ENCODE data around the gene FBXL7. TPM values are rescaled to one million over a fixed set of nuclear protein-coding genes. Genes with fewer than 3 reads are reported as not detected.

The FBXL7 gene
- total and polyA plus RNA-seq, 2 donors (not counting 3 experiments of a cell fraction or from before 2014, with no cell fraction given), result 23.5 to 32.2 TPM

DNA sequence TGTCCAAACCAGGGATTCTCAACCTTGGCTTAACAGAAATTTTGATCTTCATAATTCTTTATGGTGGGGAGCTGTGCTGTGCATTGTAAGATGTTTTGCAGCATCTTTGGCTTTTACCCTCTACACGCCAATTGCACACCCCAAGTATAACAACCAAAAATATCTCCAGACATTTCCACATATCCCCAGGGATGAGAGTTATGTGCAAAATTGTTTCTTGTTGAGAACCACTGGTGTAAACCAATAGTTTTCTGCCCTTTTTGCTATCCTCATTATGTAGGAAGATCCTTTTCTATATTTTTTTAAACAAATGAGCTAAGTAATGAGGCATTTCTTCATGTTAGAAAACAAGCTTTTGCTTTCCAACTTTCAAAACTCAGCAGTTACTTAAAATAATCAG is 189.9 kb downstream of the FBXL7 start:
- POLR2A ChIA-PET, result no interaction called here
- CTCF ChIA-PET, result interaction anchor here (0.7 to 1.7 kb wide), 2 partner anchors 22 to 306 kb away, joined by 3 to 5 read pairs; no protein-coding TSS in a partner anchor
- Histone ChIP-seq H3K4me3 (replicated peaks in 1 of 3; ENCODE audit: insufficient read depth in 1 of 3, low read depth in 1 of 3, low read length in 3 of 3) (no peak overlapping the region), H2AFZ (ENCODE audit: low read depth, low read length) (no peak overlapping the region), H3K79me2 (ENCODE audit: control insufficient read depth, insufficient read depth, low read length) (no peaks in the 10 kb centered on the region), H3K27ac (ENCODE audit: insufficient read depth, low read depth, low read length) (no peak overlapping the region), H3K9me1 (replicated peaks; ENCODE audit: control insufficient read depth, extremely low read depth, insufficient read depth, low read length) (no peaks in the 10 kb centered on the region), H3K27me3 (ENCODE audit: control insufficient read depth in 2 of 2, insufficient read depth in 2 of 2, low read length in 2 of 2) (no peaks in the 10 kb centered on the region), H3K9me3 (replicated peaks; ENCODE audit: control insufficient read depth, insufficient read depth, low read length) (no peaks in the 10 kb centered on the region), H3K4me2 (ENCODE audit: insufficient read depth, low read length) (no peak overlapping the region), H3K36me3 (ENCODE audit: control insufficient read depth in 2 of 2, extremely low read depth in 1 of 2, insufficient read depth in 2 of 2, low read length in 2 of 2) (no peaks in the 10 kb centered on the region), H4K20me1 (replicated peaks; ENCODE audit: control insufficient read depth, extremely low read depth, insufficient read depth, low read length) (peaks cover 3% of the 10 kb centered on the region), H3K4me1 (ENCODE audit: control insufficient read depth, extremely low read depth, insufficient read depth, low read length) (peaks cover under 1% of the 10 kb centered on the region), H3K9ac (replicated peaks; ENCODE audit: extremely low read depth, insufficient read depth, low read length) (no peak overlapping the region)
- FAIRE-seq (no peak), DNase-seq (ENCODE audit: low read depth, low spot score) (no peak)
- intact Hi-C loops (cut with micrococcal nuclease) (loop anchor here (10.0 kb wide), 1 partner anchor 185 kb away; the partner anchor contains the start of gene FBXL7), dilution Hi-C loops (cut with MboI; ENCODE audit: extremely low pct_ligation_motif_present, low sequenced_read_pairs) (no loop called here)
- no peak for TF ChIP-seq JUN (IDR thresholded peaks at IDR 0.05; ENCODE audit: borderline replicate concordance, insufficient read depth, insufficient read length, low read depth)
- TF ChIP-seq MYC (IDR thresholded peaks at IDR 0.05; ENCODE audit: low read depth, low read length), result no peak
- TF ChIP-seq POLR2A (IDR thresholded peaks at IDR 0.05; ENCODE audit: low read depth, low read length), result no peak
- TF ChIP-seq FOS (IDR thresholded peaks at IDR 0.05; ENCODE audit: borderline replicate concordance, insufficient read depth, low read length), result no peak
- TF ChIP-seq GATA2 (IDR thresholded peaks at IDR 0.05; ENCODE audit: insufficient read depth, insufficient read length, low read depth, low read length), result no peak
- TF ChIP-seq EZH2 (IDR thresholded peaks at IDR 0.05; ENCODE audit: borderline replicate concordance, low read depth, low read length, severe bottlenecking), result no peak
- TF ChIP-seq, protein P1, sequence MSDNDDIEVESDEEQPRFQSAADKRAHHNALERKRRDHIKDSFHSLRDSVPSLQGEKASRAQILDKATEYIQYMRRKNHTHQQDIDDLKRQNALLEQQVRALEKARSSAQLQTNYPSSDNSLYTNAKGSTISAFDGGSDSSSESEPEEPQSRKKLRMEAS (IDR thresholded peaks at IDR 0.05; ENCODE audit: insufficient read depth, insufficient read length), result no peak
- no peak for TF ChIP-seq POLR2AphosphoS5 (IDR thresholded peaks at IDR 0.05; ENCODE audit: insufficient read depth, low read depth, low read length)
- TF ChIP-seq, protein P2, sequence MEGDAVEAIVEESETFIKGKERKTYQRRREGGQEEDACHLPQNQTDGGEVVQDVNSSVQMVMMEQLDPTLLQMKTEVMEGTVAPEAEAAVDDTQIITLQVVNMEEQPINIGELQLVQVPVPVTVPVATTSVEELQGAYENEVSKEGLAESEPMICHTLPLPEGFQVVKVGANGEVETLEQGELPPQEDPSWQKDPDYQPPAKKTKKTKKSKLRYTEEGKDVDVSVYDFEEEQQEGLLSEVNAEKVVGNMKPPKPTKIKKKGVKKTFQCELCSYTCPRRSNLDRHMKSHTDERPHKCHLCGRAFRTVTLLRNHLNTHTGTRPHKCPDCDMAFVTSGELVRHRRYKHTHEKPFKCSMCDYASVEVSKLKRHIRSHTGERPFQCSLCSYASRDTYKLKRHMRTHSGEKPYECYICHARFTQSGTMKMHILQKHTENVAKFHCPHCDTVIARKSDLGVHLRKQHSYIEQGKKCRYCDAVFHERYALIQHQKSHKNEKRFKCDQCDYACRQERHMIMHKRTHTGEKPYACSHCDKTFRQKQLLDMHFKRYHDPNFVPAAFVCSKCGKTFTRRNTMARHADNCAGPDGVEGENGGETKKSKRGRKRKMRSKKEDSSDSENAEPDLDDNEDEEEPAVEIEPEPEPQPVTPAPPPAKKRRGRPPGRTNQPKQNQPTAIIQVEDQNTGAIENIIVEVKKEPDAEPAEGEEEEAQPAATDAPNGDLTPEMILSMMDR (IDR thresholded peaks at IDR 0.05; ENCODE audit: extremely low read depth in 1 of 2, insufficient read depth in 1 of 2, low read depth in 1 of 2, low read length in 2 of 2), result no peak
- no TSS peak for BruUV-seq (replicated peaks)

Measured in endothelial cell of umbilical vein (primary cell).